Prostate gland (tissue), 2 donors: ENCODE measurements around the gene GZF1.

Experiments
- CTCF ChIP-seq, 4 experiments: fragments of 200-600 bp in 2 of 4; fragments of 450-650 bp in 2 of 4; sonication (generic) in 2 of 4; IDR thresholded peaks; 1 replicate in 3 of 4; 2 replicates in 1 of 4; pipeline ENCODE4 v1.5.1; 2016 to 2019; ENCODE audit warnings: antibody characterized with exemption in 4 of 4, mild to moderate bottlenecking in 2 of 4, moderate library complexity in 2 of 4
- POLR2A ChIP-seq: fragments of 450-650 bp; IDR thresholded peaks from one replicate; pipeline ENCODE4 v1.6.1; 2016; ENCODE audit warnings: antibody characterized with exemption, mild to moderate bottlenecking
- POLR2AphosphoS5 ChIP-seq: sonication (generic); formaldehyde crosslinking; IDR thresholded peaks from one replicate; pipeline ENCODE4 v1.6.1; 2017; ENCODE audit warnings: antibody characterized with exemption

- TF ChIP-seq CTCF (IDR thresholded peaks at IDR 0.05) (no peak), POLR2A (no peak), POLR2AphosphoS5 (no peak)
These were observed 44.9 kb downstream of the GZF1 start for GRCh38 chr20:23406880-23407279.
